ENCODE measurements around the gene LTF. TPM values are rescaled to one million over a fixed set of nuclear protein-coding genes. Genes with fewer than 3 reads are reported as not detected.

The LTF gene
- total and polyA plus RNA-seq, 2 experiments from 2014 or later, result 0.73 to 1.3 TPM

GRCh38 chr3:46498916-46499519 is 34.3 kb upstream of the LTF start (continued):
- no peak for TF ChIP-seq REST (IDR thresholded peaks at IDR 0.05; ENCODE audit: unreplicated experiment)

GRCh38 chr3:46497556-46498265 is 33.0 kb upstream of the LTF start, which contains the start of gene RTP3:
TSS of gene RTP3 (plus strand) at chr3:46497976. CDS start at chr3:46498063, 87 bp downstream.
- Histone ChIP-seq H3K27me3 (ENCODE audit: insufficient read depth) (no peaks in the 10 kb centered on the region), H3F3A (replicated peaks; ENCODE audit: low read depth) (no peaks in the 10 kb centered on the region), H4K20me1 (replicated peaks; ENCODE audit: insufficient read depth) (no peaks in the 10 kb centered on the region), H3K4me3 (no peak within 1 kb of the TSS), H3K9me2 (ENCODE audit: insufficient read depth) (0 out of 2 replicates have a peak, but pooled peaks cover 6% of the 10 kb centered on the region), H3K4me2 (no peak within 1 kb of the TSS), H3K27ac (ENCODE audit: low read depth) (no peak within 1 kb of the TSS), H3K4me1 (ENCODE audit: insufficient read depth) (0 out of 2 replicates have a peak, but pooled peaks cover 6% of the 10 kb centered on the region), H3K79me2 (replicated peaks; ENCODE audit: insufficient read depth) (no peaks in the 10 kb centered on the region), H2AFZ (peak within 1 kb of the TSS; percentile 78; the same call in 1 of the 2 replicates), H3K36me3 (ENCODE audit: insufficient read depth) (no peaks in the 10 kb centered on the region; the same call in 1 of the 2 replicates)
- H3K4me3 Mint-ChIP-seq, result no peak within 1 kb of the TSS
- no peak within 1 kb of the TSS; the same call in 1 of the 2 replicates for H3K27ac Mint-ChIP-seq
- peaks cover 18% of the 10 kb centered on the region; the same call in 2 of the 3 replicates for H3K36me3 Mint-ChIP-seq (ENCODE audit: low read depth)
- ATAC-seq (no peak), DNase-seq (ENCODE audit: low spot score) (no peak)
- H3K9me3 Mint-ChIP-seq, result peaks cover 22% of the 10 kb centered on the region
- H3K27me3 Mint-ChIP-seq (ENCODE audit: insufficient read depth, low read depth, poor library complexity), result peaks cover 7% of the 10 kb centered on the region
- peaks cover 11% of the 10 kb centered on the region for H3K4me1 Mint-ChIP-seq
- TF ChIP-seq STAT1 (IDR thresholded peaks at IDR 0.05; ENCODE audit: unreplicated experiment), result no peak
- no peak for TF ChIP-seq REST (IDR thresholded peaks at IDR 0.05; ENCODE audit: unreplicated experiment)
- no peak for TF ChIP-seq ETS1 (IDR thresholded peaks at IDR 0.05)
- no peak for TF ChIP-seq CTCF (conservative IDR thresholded peaks at IDR 0.05; ENCODE audit: low read depth in 2 of 2)
- no peak for TF ChIP-seq EZH2 (IDR thresholded peaks at IDR 0.05; ENCODE audit: low read depth, unreplicated experiment)
